Measurements from ENCODE around the gene RNF14.

The RNF14 gene

GRCh38 chr5:141949511-141949910 is 19.4 kb upstream of the RNF14 start:
- DNase-seq, result no peak

DNA sequence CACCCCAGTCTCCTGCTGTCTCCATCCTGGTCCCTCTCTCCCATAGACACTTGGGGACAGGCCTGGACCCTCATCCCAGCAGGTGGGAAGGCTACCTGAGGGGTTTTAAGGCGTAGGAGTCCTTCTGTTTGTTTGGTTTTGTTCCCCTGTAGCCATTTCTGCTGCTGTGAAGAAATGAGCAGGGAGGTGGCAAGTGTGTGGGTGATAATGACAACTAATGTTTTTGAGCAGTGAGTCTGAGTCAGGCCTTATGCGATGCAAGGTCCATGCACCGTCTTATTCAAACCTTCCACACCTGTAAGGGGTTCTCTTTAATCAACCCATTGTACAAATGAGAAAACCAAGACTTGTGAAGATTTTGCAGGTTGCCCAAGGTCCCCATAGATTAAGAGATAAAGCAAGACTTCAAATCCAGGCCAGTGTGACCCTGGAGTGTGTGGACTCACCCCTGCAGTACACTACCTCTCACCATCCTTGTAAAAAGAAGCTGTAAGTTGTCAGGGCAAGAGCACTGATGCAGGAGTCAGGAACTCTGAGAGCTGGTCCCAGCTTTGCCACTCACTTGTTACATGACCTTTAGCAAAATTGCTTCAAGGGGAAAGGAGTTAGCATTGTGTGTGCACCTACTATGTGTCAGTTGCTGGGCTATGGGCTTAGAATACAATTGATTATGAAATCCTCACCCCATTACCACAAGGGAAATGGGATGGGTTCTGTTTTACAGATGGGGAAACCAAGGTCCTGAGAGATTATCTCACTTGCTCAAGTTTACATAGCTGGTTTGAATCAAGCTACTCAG is 18.5 kb upstream of the RNF14 start:
- no peak for DNase-seq

- no peak for DNase-seq
These were observed 17.5 kb upstream of the RNF14 start for GRCh38 chr5:141951332-141951781.

- no peak for DNase-seq
These were observed 16.9 kb upstream of the RNF14 start for GRCh38 chr5:141952020-141952419.

- no peak for DNase-seq
These were observed 14.7 kb upstream of the RNF14 start for GRCh38 chr5:141954194-141954593.

GRCh38 chr5:141957367-141957996 is 11.4 kb upstream of the RNF14 start:
- DNase-seq, result no peak

GRCh38 chr5:141958113-141958512 is 10.8 kb upstream of the RNF14 start, which contains the start of gene PCDH12:
Gene PCDH12, minus strand, starts transcription at chr5:141958202. Its CDS starts 351 bp downstream, at chr5:141957851.
- no peak for DNase-seq

DNA sequence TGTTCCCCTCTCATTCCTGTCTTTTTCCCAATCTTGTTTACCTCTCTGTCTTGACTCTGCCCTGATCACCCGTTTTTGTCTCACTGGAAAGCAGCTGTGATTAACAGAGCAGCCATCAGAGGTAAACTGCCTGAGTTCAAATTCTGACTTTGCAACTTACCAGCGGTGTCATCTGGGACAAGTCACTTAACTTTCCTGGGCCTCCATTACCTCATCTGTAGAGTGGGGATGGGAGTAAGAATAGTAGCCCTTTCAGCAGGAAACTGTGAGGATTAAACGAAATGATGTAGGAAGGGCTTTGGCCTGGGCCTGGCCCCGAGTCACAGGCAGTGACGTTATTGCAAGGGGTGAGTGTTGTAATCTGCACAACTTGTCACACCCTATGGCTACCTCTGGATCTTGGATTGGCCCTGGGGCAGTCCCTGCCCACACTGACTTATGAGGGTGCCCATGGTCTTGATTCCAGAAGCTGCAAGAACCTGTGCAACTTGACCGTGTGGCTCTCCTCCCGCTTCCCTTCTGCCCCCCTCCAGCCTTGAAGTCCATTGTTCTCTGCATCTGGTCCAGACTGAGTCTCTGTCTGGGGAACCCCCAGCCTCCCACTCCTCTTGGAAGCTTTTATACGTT is 10.2 kb upstream of the RNF14 start:
- DNase-seq, result no peak

GRCh38 chr5:141960018-141960417 is 8.9 kb upstream of the RNF14 start:
- DNase-seq, result no peak

DNA sequence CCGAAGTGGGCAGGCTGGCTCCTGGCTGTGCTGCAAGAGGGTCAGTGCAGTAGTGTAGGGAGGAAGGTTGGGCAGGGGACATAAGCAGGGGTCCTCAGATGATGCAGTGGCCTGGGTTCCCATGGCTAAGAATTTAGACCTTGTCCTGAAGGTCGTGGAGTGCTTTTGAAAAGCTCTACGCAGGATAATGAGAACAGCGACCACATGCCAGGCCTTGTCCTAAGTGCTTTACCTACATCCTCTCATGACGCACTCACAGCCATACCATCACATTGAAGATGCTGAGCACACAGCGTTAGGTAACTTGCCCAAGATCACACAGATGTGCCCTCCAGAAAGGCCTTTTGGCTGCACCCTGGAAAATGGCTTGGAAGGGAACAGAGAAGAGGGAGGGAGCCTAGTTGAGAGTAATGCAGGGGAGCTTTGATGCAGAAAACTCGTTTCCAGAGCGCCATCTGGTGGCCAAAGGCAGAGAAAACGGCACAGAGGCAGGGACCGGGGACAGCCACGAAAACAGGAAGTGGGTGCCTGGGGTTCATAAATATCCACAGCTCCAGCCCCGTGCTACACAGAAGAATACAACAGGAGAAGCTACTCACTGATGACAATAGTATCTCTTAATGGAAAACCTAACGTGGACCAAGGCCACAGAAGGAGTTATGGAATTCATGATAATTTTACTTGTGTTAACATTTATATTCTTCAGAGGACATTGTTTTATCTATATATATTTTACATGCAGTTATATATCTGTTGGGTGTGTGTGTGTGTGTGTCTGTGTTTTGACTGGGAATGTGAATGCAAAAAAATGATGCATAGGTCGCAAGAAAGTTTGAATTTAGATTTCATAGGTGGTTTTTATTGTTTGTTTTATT is 8.2 kb upstream of the RNF14 start:
- peak; percentile 84 for DNase-seq

DNA sequence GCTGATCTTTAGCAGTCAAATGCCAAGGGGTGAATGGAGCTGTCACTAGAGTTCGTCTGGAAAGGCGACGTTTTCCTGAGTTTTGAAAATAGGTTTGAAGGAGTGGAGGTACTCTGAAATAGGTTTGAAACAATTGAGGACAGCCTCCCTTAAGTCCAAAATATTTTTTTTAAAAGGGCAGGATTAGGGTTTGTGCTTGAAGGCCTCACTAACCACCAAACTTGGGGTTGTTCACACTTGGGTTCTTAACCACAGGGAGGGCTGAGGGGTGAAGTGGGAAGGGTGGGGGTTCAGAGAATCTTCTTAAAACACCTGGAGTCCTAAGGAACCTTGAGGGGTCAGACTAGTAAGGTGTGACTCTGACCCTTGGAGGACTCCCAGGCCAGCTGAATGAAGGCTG is 7.4 kb upstream of the RNF14 start:
- no peak for DNase-seq

DNA sequence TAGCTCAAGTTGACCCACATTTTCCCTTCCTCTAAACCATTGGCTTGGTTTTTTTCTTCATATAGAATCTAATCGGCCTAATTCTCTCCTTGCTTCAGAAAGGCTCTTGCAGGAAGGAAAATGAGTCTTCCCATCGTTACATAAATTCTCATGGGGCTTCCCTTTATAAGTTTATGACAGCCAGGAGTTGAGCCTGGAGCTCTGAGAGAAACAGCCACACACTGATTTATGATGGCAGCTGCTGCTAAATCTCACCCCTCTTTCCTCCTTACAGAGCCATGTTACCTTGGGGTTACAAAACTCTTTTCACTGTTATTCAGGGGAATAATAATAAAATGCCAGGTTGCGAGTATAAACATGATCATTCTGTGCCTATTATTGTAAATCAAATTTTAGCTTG is 5.2 kb upstream of the RNF14 start:
- no peak for DNase-seq

DNA sequence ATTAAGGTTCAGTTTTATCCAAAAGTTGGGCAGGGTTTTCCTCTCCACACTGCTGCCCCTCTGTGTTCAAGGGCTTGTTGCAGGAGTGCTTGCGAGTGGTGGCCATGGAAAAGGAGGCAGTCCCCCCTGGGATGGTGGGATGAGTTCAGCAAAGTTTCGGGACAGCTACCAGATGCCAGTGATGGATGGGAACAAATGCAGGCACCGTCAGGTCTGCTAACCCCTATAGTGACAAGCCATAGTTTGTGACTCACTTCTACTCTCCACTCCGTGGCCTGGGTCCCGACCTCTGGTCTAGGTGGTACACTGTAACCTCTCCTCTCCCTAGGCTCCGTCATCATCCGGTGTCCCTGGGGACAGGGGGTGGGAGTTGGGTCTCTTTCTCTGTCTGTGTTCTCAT is 3.8 kb upstream of the RNF14 start:
- no peak for DNase-seq

DNA sequence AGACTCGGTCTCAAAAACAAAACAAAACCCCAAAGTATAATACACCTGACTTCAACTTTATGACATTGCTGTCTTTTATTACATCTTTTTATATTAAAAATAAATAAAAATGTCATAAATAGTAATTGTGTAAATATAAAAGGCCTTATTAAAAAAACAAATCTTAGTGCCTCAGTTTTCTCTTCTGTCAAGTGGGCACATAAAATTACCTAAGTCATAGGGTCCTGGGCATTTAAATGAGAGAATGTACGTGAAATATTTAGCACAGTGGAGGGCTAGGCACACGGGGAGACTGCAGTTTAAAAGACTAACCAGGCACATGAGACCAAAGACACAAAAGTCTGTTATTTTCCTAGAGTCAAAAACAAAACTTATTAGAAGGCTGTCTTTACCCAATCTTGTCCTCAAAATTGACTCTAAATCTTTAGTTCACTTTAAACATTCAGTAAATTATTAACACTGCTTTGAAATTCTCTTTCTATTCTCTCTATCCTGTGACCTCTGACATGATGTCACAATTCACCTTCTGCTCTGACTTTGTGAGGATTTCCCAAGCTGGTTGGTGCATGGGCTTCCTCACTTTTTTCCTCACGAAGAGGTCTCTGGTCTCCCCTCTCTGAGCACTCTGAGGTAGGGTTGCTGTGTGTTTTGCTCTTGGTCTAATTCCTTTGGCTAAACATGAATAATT is 2.5 kb upstream of the RNF14 start:
- no peak for DNase-seq

DNA sequence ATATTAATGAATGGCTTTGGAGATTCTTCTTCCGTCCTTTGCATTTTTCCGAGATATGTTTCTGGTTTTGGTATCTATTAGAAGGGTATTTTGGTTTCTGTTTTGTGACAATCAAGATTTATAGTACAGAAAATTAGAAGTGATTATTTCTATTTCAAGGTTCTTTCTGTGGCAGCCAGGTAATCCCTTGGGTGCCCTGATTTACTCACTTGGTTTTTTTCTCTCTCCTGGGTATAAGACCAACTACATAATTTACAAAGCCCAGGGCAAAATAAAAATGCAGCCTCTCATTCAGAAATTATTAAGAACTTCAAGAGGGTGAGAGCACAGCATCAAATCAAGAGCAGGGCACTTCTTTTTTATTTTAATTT is 2.0 kb upstream of the RNF14 start:
- no peak for DNase-seq

GRCh38 chr5:141969783-141970771 is 1.2 kb downstream of the RNF14 start:
- DNase-seq, result no peak

DNA sequence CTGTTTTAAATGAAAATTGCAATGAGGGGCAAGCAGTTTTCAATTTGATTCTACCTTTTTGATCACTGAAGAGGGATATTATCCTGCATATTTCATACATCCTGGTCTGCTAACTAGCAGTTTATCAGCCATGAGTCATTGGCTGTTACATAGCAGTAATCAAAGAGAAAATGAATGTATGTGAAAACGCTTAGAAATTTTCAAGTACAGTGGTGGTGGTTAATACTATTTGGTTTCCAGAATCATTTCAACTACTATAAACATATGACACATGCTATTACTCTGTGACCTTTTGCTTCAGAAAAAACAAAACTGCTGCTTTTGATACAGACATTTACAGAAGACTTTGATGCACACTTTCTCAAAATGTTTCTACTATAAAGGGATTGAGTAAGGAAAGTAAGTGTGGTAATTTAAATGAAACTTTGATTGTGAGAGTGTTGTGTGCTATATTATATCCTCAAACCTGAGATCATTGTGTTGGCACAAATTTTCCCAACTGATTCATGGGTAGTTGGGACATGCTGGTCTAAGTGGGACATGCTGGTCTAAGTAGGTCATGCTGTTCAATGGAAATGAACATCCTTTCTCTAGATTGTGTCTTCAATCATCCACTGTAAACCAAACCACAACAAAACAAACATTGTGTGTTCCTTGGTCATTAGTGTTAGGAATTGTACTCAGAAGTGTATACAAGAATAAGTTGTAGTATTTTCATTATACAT is 5.1 kb downstream of the RNF14 start:
- DNase-seq, result peak; percentile 56

DNA sequence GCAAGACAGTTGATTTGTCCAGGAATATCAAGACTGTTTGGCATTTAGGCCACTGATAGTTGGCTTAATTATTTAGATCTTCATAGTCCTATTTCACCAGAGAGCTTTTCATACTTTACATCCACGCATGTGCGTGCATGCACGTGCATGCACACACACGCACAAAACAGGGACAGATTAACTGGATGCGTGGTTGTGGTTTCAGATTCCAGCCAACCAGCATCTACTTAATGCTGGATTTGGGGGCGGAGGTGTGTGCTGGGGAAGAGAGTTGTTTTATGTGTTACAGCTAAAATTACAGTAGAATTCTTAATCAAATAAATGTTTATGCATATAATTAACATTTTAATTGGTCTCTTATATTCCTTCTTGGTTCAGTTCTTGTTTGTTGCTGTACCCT is 7.3 kb downstream of the RNF14 start:
- no peak for DNase-seq

GRCh38 chr5:141978389-141978788 is 9.5 kb downstream of the RNF14 start:
- DNase-seq, result no peak

- DNase-seq, result no peak
These were observed 13.7 kb downstream of the RNF14 start for GRCh38 chr5:141982626-141983025.
